K562 treated with DMSO at 1 percent for 48 hours (cell line): Measurements from ENCODE around the gene CLEC16A. TPM values are rescaled to one million over a fixed set of nuclear protein-coding genes. Genes with fewer than 3 reads are reported as not detected.

Experiments used
- total RNA-seq: library from RNA; unstranded; fragments of 300-600 nt; gene quantifications from 2 replicates; pipeline ENCODE4 v1.2.3, GENCODE V29; 2022; ENCODE audit warnings: low replicate concordance; ENCODE audit errors: extremely low read depth

CLEC16A gene, protein sequence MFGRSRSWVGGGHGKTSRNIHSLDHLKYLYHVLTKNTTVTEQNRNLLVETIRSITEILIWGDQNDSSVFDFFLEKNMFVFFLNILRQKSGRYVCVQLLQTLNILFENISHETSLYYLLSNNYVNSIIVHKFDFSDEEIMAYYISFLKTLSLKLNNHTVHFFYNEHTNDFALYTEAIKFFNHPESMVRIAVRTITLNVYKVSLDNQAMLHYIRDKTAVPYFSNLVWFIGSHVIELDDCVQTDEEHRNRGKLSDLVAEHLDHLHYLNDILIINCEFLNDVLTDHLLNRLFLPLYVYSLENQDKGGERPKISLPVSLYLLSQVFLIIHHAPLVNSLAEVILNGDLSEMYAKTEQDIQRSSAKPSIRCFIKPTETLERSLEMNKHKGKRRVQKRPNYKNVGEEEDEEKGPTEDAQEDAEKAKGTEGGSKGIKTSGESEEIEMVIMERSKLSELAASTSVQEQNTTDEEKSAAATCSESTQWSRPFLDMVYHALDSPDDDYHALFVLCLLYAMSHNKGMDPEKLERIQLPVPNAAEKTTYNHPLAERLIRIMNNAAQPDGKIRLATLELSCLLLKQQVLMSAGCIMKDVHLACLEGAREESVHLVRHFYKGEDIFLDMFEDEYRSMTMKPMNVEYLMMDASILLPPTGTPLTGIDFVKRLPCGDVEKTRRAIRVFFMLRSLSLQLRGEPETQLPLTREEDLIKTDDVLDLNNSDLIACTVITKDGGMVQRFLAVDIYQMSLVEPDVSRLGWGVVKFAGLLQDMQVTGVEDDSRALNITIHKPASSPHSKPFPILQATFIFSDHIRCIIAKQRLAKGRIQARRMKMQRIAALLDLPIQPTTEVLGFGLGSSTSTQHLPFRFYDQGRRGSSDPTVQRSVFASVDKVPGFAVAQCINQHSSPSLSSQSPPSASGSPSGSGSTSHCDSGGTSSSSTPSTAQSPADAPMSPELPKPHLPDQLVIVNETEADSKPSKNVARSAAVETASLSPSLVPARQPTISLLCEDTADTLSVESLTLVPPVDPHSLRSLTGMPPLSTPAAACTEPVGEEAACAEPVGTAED
- total RNA-seq = not detected in 2 replicates

DNA sequence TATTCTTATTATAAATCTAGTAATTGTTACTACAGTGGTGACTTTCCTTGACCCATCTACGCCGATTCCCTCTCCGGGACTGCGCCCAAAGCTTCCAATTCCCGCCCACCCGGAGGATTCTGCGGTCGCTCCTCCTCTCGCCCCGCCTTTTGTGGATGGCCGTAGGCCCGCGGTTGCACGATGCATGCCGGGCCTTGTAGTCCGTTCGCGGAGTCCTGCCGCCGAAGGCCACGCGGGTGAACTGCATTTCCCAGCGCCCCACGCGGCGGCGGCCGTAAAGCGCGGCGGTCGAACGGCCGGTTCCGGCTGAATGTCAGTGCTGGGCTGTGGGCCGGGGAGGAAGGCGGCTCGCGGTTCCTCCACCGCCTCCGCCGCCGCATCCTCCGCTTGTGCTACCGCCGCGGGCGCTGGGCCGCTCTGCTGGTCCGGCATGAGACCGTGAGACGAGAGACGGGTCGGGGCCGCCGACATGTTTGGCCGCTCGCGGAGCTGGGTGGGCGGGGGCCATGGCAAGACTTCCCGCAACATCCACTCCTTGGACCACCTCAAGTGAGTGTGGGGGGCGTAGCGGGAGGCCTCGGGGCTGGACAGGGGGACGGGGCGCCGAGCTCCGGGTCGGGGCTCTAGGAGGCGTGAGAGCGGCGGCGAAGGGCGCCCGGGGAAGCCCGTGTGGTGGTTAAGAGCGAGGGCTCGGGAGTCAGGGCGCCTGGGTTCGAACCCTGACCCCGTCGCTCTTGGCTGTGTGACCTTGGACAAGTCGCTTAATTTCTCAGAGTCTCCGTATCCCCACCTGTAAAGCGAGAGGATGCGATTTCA lies at the start of gene CLEC16A:
Gene CLEC16A (plus strand): TSS at position 316 of the 816 bp plus-strand sequence. CDS start 154 bp downstream, at position 470.

DNA sequence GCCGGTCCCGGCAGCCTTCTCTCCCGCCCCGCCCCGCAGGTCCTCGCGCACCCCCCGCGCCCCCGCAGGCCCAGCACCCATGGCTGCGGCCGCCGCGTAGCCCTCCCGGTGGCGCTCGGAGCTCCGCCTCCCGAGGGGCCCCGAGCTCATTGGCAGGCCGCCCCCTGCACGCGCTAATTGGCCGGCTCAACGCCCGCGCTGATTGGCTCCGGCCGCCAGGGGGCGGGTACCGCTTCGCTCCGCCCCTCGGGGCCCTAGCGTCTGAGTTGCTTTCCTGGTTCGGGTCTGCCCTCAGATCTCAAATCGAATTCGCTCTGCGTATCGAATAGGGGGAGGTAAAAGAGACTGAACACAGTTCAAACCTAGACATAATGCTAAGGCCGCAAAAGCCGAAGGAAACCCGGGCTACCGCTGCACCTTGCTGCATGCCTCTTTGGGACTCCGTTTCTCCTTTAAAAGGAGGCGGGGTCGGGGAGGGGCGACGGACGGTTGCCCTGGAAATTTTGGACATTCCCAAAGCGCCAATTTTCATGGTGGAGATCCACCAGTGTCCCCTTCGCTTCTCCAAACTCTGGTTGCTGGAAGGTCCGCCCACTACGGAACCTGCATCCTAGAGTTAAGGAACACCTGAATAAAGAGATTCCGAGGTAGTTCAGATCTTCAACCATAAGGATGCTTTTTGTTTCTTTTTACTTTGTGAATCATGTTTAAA lies 1.9 kb upstream of the CLEC16A start, which contains the start of gene DEXI:
Gene DEXI (minus strand): TSS at position 117 of the 712 bp plus-strand sequence. CDS start 463 bp downstream, outside the sequence.

Other genes starting within 250 kb of the CLEC16A start
- not detected in 2 replicates for gene TEKT5, start 249.6 kb upstream of the CLEC16A start, total RNA-seq
- gene NUBP1, start 200.7 kb upstream of the CLEC16A start, total RNA-seq = not detected in 2 replicates
- not detected in 2 replicates for gene TVP23A, start 125.8 kb upstream of the CLEC16A start, total RNA-seq
- gene CIITA, start 67.4 kb upstream of the CLEC16A start, total RNA-seq = not detected in 2 replicates
- not detected in 2 replicates for gene DEXI, start 2.1 kb upstream of the CLEC16A start, total RNA-seq